Fibroblast of villous mesenchyme (primary cell): ENCODE data around the gene GALNT14. TPM values are rescaled to one million over a fixed set of nuclear protein-coding genes. Genes with fewer than 3 reads are reported as not detected.

ENCODE experiments used
- DNase-seq: peaks from one replicate; pipeline ENCODE4 v3.0.0-alpha.2; 2010; ENCODE audit warnings: low read depth
- H3K4me3 ChIP-seq: 2 replicates; pipeline ENCODE4 v1.5.1; 2011; ENCODE audit warnings: low read depth, mild to moderate bottlenecking, low read length
- total RNA-seq: library from RNA; depleted of rRNA; stranded (reverse); fragments of >200 nt; gene quantifications from 2 replicates; pipeline ENCODE4 v1.2.3, GENCODE V29; 2012
- TF ChIP-seq, protein P1 (sequence below): IDR thresholded peaks from 2 replicates; pipeline ENCODE4 v1.5.1; 2012; ENCODE audit warnings: low read depth, mild to moderate bottlenecking, low read length; ENCODE audit not compliant: insufficient read depth

Gene GALNT14
- total RNA-seq, 1 donor, result under 0.01 TPM

DNA sequence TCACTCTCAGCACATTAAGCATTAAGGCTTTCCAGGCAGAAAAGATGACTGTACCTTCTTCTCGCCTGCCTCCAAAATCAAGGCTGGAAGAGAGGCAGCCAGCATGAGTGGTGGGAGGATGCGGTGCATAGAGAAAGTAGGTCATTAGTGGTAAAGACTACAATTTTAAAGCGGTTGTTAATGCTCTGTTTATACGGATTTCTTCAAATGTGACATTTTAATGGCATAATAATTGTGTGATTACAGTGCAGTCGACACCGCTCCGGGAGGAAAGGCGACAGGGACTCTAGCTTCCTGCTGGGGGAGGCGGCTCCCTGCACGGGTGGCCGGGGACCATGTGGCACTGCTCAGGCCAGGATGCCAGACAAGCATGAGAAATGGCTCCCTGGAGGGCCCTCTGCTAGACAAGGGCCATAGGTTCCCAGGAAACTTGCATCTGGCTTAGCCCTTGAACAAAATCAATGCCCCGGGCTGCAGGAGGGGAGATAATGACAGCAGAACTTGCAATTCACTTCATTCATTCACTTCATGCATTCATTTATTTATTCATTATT is 129.6 kb downstream of the GALNT14 start:
- DNase-seq, result no peak
- TF ChIP-seq, protein P1, sequence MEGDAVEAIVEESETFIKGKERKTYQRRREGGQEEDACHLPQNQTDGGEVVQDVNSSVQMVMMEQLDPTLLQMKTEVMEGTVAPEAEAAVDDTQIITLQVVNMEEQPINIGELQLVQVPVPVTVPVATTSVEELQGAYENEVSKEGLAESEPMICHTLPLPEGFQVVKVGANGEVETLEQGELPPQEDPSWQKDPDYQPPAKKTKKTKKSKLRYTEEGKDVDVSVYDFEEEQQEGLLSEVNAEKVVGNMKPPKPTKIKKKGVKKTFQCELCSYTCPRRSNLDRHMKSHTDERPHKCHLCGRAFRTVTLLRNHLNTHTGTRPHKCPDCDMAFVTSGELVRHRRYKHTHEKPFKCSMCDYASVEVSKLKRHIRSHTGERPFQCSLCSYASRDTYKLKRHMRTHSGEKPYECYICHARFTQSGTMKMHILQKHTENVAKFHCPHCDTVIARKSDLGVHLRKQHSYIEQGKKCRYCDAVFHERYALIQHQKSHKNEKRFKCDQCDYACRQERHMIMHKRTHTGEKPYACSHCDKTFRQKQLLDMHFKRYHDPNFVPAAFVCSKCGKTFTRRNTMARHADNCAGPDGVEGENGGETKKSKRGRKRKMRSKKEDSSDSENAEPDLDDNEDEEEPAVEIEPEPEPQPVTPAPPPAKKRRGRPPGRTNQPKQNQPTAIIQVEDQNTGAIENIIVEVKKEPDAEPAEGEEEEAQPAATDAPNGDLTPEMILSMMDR, result no peak
- H3K4me3 ChIP-seq, result no peak overlapping the region

DNA sequence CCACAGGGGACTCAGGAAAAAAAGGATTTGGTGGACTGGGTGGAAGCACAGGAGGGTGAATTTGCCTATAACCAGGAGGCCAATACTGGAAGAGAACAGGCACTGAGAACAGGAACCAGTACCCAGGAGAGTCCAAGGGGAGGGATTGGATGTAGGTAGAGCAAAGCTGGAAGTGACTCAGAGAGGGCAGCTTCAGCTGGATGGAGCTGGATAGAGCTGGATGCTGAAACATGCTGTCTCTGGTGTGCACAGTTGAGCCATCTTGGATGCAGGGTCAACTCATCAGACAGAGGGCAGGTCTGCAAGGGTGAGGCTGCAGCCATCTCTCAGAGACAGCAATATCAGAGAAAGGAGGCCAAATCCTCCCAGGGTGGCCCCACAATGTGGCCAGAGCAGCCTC is 134.0 kb downstream of the GALNT14 start:
- TF ChIP-seq, protein P1, result no peak
- no peak for DNase-seq

DNA sequence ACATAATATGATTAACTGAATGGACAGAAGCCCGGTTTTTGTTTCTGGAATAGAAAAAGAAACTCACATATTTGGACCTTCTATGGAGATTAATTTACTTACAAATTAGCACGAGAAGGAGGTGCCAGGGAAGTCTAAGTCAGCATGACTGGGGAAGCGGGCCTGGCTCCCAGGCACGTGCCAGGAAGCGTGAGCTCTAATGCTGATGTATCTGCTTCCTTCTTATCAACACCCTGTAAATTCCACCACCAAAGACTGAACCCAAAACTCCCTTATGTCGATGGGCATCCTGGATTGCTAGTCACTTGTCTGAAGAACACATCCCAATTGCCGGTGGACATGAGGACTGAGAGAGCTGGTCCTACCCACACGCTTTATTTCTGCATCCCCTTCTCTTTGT is 134.5 kb downstream of the GALNT14 start:
- no peak overlapping the region for H3K4me3 ChIP-seq
- DNase-seq, result no peak
- TF ChIP-seq, protein P1, result no peak

More for the DNA sequence above, 134.0 kb downstream of the GALNT14 start:
- no peak overlapping the region for H3K4me3 ChIP-seq

DNA sequence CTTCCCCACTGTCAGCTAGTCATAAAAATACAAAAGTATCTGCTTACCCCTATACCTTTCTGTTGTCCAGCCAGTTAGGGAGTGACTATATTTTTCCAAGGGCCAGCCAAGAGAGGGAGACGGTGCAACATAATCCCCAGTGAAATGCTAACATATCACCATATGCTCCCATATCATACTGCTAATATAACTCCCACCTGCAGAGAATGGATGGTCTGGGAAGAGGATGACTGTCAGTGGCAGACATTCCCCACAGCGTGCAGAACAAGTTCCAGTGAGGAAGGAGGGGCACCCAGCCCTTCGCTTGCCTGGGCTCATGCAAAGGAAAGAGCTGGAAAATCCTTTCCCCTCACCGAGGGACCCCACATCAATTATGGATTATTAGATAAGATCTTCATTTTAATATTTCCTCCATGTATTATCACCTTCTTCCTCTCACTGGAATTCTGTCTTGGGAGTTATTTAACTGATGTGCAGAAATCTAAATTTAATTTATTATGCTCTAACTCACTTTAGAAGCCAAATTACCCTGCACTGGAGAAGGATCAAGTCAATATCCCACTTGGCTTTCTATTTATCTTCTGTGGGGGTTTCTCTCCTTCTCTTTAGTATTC is 135.6 kb downstream of the GALNT14 start:
- TF ChIP-seq, protein P1, result no peak
- H3K4me3 ChIP-seq, result no peak overlapping the region

DNA sequence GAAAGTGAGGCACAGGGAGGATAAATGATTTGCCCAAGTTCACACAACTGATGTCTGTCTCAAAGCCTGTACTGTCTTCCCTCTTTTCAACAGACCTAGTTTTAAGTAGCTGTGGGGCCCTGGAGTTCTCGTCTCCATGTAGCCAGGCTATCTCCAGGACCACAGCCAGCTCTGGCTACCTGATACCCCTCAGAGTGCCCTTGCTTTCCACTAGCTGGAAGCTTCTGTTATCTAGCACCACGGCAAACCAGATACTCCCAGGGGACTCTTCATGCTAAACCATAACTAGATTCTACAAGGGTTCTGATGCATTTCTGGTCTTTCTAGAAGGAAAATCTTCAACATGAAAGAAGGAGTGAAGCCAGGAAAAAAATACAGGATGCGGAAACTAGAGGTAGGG is 137.3 kb downstream of the GALNT14 start:
- H3K4me3 ChIP-seq, result no peak overlapping the region
- TF ChIP-seq, protein P1, result no peak
- DNase-seq, result no peak

More for the DNA sequence above, 135.6 kb downstream of the GALNT14 start:
- DNase-seq, result no peak

DNA sequence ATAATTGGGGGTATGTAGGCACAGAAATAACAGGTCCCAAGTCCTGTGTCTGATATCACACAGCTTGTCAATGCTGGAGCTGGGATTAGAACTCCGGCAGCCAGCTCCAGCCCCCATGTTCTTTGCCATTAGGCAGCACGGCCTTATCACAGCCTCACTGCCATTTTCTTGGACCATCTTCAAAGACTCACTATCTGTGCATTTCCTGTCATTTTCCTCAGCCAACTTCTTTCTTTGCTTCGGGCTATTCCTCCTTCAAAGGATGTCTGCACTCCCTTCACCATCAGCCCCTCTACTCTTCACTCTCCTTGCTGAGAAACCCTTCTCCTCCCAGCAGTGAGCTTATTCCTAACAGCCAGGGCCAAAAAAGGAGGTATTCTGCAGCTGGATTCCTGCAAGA is 139.6 kb downstream of the GALNT14 start:
- TF ChIP-seq, protein P1, result no peak

DNA sequence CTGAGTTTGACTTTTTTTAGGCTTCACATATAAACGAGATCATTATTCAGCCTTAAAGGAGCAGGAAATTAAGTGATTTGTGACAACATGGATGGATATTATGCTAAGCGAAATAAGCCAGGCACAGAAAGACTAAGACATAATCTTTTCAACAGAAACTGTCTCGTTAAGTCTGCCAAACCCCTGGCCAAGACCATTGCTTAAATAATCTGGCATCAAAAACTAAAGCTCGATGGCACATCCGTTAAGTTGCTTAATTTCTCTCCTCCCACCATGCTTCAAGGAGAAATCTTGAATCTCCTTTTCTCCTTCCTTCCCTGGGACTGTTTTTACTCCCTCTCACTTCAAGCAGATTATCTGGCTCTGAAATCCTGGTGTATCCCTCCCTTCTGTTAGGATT is 140.3 kb downstream of the GALNT14 start:
- no peak overlapping the region for H3K4me3 ChIP-seq
- DNase-seq, result no peak
- TF ChIP-seq, protein P1, result no peak

More for the DNA sequence above, 139.6 kb downstream of the GALNT14 start:
- DNase-seq, result no peak
- H3K4me3 ChIP-seq, result no peak overlapping the region
